ENCODE results near the gene NAT14. TPM values are rescaled to one million over a fixed set of nuclear protein-coding genes. Genes with fewer than 3 reads are reported as not detected.
A peak's percentile ranks its signal among the peaks of the same experiment; 100 is the strongest.
"Not testable (repeated sequence)": the region's sequence is repeated elsewhere in the genome, so short reads cannot be mapped to it uniquely, and the experiment has no call there.

The NAT14 gene
- total and polyA plus RNA-seq, 8 donors = 5.8 to 32.4 (median 8.1) TPM

DNA sequence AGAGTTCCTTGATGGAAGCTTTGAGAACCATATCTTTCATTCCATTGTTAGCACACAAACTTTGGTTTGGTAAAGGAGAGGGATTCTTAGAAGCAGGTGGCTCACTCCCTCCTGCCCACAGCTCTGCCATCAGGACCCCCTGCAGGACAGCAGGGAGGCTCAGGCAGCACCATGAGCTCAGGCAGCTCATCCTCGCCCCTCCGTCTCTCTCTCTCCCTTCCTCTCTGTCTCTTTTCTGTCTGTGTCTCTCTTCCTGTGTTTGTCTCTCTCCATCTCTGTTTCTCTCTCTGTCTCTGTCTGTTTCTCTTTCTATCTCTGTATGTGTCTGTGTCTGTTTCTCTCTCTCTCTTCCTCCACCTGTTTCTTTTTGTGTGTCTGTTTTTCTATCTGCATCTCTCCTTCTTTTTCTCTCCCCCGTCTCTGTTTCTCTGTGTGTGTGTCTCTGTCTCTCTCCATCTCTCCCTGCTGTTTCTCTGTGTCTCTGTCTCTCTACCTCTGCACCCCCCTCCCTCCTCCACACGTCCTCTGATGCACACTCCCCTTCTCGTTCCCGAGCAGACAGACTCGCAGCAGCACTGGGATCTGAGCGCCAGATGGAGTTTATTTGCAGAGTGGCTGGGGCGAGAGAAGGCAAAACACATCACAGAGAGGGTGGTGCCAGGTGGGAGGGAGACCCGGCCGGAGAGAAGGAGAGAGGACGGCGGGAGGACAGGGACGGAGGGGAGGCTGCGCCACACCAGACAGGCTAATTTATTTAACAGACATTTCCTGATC, 43.2 kb downstream of the NAT14 start:
- intact Hi-C loops (cut with DNase I) = no loop called here
- TF ChIP-seq, protein P1, sequence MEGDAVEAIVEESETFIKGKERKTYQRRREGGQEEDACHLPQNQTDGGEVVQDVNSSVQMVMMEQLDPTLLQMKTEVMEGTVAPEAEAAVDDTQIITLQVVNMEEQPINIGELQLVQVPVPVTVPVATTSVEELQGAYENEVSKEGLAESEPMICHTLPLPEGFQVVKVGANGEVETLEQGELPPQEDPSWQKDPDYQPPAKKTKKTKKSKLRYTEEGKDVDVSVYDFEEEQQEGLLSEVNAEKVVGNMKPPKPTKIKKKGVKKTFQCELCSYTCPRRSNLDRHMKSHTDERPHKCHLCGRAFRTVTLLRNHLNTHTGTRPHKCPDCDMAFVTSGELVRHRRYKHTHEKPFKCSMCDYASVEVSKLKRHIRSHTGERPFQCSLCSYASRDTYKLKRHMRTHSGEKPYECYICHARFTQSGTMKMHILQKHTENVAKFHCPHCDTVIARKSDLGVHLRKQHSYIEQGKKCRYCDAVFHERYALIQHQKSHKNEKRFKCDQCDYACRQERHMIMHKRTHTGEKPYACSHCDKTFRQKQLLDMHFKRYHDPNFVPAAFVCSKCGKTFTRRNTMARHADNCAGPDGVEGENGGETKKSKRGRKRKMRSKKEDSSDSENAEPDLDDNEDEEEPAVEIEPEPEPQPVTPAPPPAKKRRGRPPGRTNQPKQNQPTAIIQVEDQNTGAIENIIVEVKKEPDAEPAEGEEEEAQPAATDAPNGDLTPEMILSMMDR (IDR thresholded peaks at IDR 0.05) = no peak
- Histone ChIP-seq H3K27me3 (no peaks in the 10 kb centered on the region), H3K27ac (no peak overlapping the region), H3K4me3 (no peak overlapping the region), H3K36me3 (no peaks in the 10 kb centered on the region), H3K9me3 (no peaks in the 10 kb centered on the region), H3K4me1 (peaks cover 0 to 5% (median 0%) of the 10 kb centered on the region in 3 donors)
- FAIRE-seq = no peak
- DNase-seq = no peak
- 23 to 24% methylated on average over 15 of the region's 15 CpGs for WGBS, 2 donors
- ATAC-seq = peak in 3 of 4 donors; percentile 29 to 72 (median 72)

DNA sequence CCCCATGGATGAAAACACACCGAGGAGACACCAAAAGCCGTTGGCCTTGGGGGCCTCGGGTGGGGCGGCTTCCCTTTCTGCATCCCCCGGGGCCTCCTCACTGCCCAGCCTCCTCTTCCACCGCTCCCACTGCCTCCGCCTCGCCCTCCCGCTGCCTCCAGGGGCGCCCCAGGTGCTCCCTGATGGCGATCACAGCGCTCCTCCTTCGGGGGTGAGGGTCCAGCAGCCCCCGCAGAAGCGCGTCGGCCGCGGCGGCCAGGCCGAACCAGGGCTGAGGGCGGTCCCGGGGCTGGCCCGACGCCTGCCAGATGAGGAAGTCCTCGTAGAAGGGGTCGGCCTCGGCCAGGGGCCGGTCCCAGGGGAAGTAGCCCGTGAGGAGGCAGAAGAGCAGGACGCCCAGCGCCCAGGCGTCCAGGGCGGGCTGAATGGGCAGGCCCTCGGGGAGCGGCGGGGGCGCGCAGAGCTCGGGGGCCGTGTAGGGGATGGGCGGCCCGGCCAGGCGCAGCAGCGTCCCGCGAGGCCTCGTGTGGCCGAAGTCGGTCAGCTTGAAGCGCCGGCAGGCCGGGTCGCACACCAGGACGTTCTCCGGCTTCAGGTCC, 44.7 kb downstream of the NAT14 start:
- FAIRE-seq (no peak), DNase-seq (no peak), ATAC-seq (no peak)
- TF ChIP-seq, protein P1 (IDR thresholded peaks at IDR 0.05) = no peak
- Histone ChIP-seq H3K36me3 (no peaks in the 10 kb centered on the region), H3K9me3 (no peaks in the 10 kb centered on the region), H3K27ac (no peak overlapping the region), H3K4me3 (no peak overlapping the region), H3K4me1 (peaks cover 0 to 5% (median 0%) of the 10 kb centered on the region in 3 donors), H3K27me3 (no peaks in the 10 kb centered on the region)
- intact Hi-C loops (cut with DNase I) = no loop called here
- 79 to 83% methylated on average over 42 to 56 of the region's 56 CpGs for WGBS, 2 donors

DNA sequence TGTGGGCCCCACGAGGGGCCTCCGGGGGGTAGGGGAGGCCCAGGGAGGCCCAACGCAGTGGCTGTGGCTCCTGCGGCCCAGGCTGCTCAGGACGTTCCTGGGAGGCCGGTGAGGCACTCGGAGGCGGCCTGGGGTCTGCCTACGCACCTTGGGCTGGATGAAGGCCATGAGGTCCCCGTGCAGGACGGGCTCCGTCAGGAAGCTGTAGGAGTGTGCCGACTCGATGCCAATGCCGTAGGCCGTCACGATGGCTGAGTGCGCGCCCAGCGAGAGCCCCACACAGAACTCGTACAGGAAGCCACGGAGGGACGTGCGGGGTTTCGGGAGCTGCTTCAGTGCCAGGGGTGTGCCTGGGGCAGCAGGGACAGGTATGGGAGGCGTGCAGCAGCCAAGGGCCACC, 46.0 kb downstream of the NAT14 start:
- Histone ChIP-seq H3K36me3 (no peaks in the 10 kb centered on the region), H3K27me3 (no peaks in the 10 kb centered on the region), H3K4me1 (peaks cover 0 to 5% (median 0%) of the 10 kb centered on the region in 3 donors), H3K4me3 (no peak overlapping the region), H3K9me3 (no peaks in the 10 kb centered on the region), H3K27ac (no peak overlapping the region)
- TF ChIP-seq, protein P1 (IDR thresholded peaks at IDR 0.05) = no peak
- DNase-seq = no peak
- intact Hi-C loops (cut with DNase I) = no loop called here
- ATAC-seq = no peak
- WGBS, 2 donors = 86% methylated on average over 22 to 26 of the region's 26 CpGs
- no peak for FAIRE-seq

DNA sequence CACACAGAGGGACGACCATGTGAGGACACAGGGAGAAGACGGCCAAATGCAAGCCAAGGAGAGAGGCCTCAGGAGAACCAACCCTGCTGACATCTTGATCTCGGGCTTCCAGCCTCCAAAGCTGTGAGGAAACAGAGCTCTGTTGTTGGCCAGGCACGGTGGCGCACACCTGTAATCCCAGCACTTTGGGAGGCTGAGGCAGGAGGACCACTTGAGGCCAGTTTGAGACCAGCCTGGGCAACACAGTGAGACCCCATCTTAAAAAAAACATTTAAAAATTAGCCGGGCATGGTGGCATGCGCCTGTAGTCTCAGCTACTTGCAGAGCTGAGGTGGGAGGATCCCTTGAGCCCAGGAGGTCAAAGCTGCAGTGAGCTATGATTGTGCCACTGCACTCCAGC, 49.3 kb downstream of the NAT14 start:
- H3K27me3 ChIP-seq; intact Hi-C loops (cut with DNase I); ATAC-seq; H3K27ac ChIP-seq; H3K4me1 ChIP-seq; H3K36me3 ChIP-seq; H3K9me3 ChIP-seq; H3K4me3 ChIP-seq; FAIRE-seq; DNase-seq: not testable (repeated sequence)
- 74 to 83% methylated on average over 7 of the region's 7 CpGs for WGBS, 2 donors

DNA sequence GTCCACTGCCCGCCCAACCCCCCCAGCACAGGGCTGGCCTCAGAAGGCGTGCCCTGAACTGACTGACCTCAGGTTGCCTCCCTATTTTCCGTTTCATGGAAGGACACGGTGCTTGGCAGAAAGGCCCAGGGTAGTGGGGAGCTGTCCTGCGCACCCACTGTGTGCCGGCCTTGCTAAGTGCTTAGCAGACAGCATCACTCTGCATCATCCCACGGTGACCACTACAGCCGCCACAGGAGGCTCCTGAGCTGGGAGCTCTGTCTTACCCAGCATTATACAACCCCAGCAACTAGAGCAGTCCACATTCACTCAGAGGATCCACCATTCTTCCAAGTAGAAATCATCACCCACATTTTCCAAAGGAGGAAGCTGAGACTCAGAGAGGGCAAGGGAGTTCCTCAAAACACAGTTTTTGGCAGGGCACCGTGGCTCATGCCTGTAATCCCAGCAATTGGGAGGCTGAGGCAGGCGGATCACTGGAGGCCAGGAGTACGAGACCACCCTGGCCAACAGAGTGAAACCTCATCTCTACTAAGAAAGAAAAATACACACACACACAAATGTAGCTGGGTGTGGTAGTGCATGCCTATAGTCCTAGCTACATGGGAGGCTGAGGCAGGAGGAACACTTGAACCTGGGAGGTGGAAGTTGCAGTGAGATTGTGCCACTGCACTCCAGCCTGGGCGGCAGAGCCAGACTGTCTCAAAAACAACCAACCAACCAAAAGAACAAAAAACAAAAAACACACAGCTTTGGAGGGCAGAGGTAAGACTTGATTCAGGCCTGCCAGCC, 50.4 kb downstream of the NAT14 start:
- Histone ChIP-seq H3K27ac (no peak overlapping the region), H3K4me3 (no peak overlapping the region), H3K27me3 (no peaks in the 10 kb centered on the region), H3K36me3 (no peaks in the 10 kb centered on the region), H3K9me3 (no peaks in the 10 kb centered on the region), H3K4me1 (no peaks in the 10 kb centered on the region)
- TF ChIP-seq, protein P1 (IDR thresholded peaks at IDR 0.05) = no peak
- peak in 1 of 4 donors; percentile 11 for ATAC-seq
- no peak for DNase-seq
- intact Hi-C loops (cut with DNase I) = no loop called here
- 66 to 82% methylated on average over 12 of the region's 12 CpGs for WGBS, 2 donors
- no peak for FAIRE-seq
